DMS114 treated with DMSO at 0.1 percent for 48 hours (cell line): ENCODE results near the gene RETREG1.
"Not testable (repeated sequence)": the region's sequence is repeated elsewhere in the genome, so short reads cannot be mapped to it uniquely, and the experiment has no call there.

Source experiments
- DNase-seq: peaks from one replicate; lab custom pipeline; 2025; ENCODE audit not compliant: unreplicated experiment; lab: John Stamatoyannopoulos, UW

Gene RETREG1

GRCh38 chr5:16557477-16557876 is 59.3 kb downstream of the RETREG1 start:
- no peak for DNase-seq

DNA sequence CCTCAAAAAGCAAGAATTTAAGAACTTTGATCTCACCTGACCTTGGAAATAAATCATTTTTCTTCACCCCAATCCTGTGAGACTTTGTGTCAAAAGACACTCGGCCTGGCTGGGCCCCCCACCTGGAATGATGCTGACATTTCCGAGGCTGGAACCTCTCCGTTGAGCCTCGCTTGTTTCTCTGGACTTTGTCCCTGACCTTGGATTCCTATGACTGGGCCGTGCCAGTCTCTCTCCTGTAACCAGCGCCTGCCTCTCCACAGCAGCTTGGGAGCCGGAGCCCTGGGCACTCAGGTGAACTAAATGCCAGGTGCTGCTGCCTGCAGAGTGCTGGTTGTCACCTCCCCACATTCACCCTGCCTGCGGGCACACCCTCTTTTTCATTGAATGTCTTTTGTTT is 62.7 kb downstream of the RETREG1 start:
- no peak for DNase-seq

GRCh38 chr5:16552666-16553343 is 64.0 kb downstream of the RETREG1 start:
- DNase-seq = peak; percentile 17

GRCh38 chr5:16551628-16552027 is 65.2 kb downstream of the RETREG1 start:
- DNase-seq = no peak

DNA sequence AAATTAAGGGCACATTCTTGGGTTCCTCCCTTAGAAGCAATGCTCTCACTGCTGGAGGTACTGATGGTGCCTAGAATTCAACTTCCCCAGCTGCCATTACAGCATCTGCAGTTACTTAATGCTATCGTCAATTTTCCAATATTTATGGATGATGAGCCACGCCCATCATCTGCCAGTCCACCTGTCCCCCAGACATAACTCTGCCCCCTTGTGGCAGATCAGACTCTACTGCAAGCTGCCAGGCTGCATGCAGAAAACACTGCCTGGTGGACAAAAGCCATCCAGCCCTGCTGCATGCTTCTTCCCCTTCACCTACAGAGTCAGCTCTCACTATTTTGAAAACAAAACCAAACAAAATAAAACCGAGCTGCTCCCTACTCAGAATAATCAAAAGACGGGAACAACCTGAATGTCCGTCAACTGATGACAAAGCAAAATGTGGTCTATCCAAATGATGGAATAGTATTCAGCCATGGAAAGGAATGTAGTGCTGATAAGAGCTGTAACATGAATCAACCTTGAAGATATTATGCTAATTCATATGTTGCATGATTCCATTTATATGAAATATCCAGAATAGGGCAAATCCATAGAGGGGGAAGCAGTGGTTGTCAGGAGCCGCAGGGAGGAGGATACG is 66.4 kb downstream of the RETREG1 start:
- DNase-seq = no peak

GRCh38 chr5:16549491-16550206 is 67.1 kb downstream of the RETREG1 start:
- no peak for DNase-seq

DNA sequence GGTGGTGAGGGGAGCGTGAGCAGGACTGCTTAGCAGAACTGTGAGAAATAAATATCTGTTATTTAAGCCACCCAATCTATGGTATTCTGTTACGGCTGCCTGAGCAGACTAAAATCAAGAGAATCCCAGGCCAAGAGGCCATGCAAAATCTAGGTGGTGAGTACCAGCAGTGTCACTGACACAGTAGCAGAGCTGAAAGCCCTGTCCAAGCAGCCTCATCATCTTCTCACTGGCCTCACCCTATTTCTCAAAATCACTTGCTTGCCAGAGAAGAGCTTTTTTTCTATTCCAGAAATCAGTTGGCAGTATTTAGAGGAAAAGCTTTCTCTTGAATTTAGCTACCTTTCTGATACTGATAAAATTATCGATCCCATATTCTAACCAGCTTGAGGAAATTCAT is 68.0 kb downstream of the RETREG1 start:
- DNase-seq = no peak

GRCh38 chr5:16548115-16548514 is 68.7 kb downstream of the RETREG1 start:
- no peak for DNase-seq

DNA sequence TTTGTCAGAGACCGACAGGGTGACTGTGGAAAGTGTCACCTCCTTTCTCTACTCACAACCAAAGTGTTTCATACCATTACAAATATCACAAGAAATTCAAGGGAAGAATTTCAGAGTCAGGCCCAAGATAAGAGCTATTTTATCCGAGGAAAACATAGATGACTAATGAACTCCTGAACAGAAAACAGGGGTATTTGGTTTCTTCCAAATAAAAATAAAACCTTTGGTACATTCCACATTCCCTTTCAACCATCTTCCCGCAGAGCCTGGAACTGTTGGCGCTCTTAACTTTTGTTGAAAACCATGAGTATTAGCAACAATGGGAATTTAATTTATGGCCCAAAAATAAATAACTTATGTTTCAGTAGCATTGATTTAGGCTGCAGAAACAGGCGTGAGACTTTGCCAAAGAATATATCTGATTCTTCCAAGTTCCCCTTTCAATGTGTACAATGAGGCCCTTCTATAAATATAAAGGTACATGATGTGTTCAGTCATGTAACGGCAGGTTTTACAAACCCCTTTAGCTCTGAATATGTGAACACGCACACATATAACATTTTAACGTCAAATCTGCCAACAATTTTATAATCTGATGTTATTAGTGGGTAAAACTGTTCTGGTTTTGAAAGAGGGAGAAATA is 69.5 kb downstream of the RETREG1 start:
- no peak for DNase-seq

- DNase-seq = no peak
Observed at GRCh38 chr5:16546732-16547131, 70.1 kb downstream of the RETREG1 start.

DNA sequence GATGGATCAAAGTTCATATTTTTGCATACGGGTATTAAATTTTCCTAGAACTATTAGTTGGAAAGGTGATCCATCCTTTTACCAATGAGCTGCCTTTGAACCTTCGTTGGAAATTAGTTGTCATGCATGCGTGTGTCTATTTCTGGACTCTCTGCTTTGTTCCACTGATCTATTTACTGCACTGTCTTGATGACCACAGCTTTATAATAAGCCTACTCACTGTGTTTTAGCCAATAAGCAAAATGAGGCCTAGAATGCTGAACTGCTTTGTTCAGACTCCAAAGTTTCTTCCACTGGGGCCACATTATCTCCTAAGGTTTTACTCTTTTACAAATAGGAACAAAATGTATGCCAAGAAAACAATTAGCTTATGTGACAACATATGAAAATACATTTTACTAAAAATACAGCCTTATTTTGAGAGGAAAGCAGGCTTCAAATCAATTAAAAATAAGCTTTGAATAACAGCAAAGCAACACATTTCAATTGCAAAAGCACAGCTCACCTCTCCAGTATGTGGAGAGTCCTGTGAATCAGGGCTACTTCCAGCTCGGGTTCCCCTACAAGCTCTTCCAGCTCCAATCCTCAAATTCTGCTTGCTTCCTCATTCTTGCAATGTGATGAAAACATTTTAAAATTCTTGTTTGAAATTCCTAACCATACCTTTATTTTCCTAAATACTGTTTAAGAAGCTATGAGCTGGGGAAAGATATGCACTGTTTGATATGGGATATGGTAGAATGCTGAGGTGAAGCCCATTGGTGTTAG is 72.0 kb downstream of the RETREG1 start:
- DNase-seq = no peak

DNA sequence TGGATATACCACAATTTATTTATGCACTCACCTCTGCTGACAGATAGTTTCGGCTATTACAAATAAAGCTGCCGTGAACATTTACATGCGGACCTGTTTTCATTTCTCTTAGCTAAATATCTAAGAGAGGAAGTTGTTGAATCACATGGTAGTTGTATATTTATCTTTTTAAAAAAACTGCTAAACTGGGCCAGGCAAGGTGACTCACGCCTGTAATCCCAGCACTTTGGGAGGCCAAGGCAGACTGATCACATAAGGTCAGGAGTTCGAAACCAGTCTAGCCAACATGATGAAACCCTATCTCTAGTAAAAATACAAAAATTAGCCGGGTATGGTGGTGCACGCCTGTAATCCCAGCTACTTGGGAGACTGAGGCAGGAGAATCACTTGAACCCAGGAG is 73.6 kb downstream of the RETREG1 start:
- not testable (repeated sequence) for DNase-seq

GRCh38 chr5:16542236-16542635 is 74.6 kb downstream of the RETREG1 start:
- no peak for DNase-seq

DNA sequence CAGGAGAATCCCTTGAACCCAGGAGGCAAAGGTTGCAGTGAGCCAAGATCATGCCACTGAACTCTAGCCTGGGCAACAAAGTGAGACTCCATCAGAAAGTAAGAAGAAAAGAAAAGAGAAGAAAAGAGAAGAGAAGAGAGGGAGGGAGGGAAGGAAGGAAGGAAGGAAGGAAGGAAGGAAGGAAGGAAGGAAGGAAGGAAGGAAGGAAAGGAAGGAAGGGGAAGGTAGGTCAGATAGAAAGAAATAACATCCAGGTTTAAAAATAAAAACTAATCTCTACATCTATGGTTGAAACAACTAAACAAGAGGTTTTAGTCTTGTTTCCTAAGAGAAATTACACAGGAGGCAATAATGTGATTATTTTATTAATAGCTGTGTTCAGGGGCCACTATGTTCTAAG is 75.2 kb downstream of the RETREG1 start:
- DNase-seq = not testable (repeated sequence)

GRCh38 chr5:16540421-16540820 is 76.4 kb downstream of the RETREG1 start:
- DNase-seq = no peak

GRCh38 chr5:16539169-16539666 is 77.6 kb downstream of the RETREG1 start:
- no peak for DNase-seq

DNA sequence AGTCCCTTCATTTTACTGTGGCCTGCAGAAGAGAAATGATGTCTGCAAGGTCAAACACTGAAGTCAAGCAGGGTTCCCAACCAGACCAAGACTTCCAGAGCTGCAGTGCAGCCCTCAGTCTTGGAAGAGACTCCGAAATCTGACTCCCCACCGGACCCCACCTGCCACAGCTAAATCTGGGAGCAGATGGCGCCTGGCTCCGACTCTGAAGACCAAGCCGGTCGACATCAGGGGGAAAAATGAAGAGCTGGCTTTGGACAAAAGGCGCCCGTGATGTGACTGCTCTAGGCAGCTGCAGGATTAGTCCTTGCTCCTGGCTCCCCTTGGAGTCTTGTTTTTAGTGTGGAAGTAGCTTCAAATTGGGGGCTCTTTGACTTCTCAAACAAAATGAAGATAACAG is 78.8 kb downstream of the RETREG1 start:
- no peak for DNase-seq

- no peak for DNase-seq
Observed at GRCh38 chr5:16536818-16537217, 80.0 kb downstream of the RETREG1 start.

DNA sequence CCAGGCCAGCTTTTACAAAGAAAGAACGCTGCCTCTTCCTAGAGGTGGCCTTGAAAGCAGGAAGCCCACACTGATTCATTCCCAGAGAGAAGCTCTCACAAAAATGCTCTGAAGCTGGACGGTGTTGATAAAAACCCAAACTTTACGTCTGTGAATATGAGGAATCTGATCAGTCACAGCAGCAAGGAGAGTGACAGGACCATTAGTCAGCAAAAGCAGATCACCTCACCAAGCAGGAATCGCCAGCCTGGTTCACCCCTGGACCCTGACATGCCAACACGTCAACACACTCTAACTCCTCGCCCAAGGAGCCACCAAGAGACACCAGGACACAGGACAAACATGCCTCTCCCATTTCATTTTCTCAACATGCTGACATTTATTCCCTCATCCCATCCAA is 80.6 kb downstream of the RETREG1 start:
- no peak for DNase-seq

DNA sequence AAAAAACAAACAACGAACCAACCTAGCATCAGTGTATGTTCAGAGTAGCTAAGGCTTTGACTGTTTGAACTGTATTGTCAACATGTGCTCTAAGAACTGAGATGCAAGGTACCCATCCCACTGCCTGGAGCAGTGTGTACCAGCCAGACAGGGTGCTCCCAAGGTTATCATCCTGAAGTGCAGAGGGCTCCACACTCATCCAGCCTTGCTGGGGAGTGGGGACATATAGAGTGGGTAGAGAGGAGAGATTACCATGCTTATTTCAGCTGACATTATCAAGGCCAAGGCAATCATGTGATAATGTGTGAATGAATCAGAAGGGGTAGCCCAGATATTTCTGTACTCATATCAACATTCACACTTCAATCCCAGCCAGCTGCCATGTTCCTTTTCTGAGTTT is 82.5 kb downstream of the RETREG1 start:
- no peak for DNase-seq
